H9 (cell line): Measurements from ENCODE around the gene PRSS22. TPM values are rescaled to one million over a fixed set of nuclear protein-coding genes. Genes with fewer than 3 reads are reported as not detected.

Experiments
- DNase-seq: peaks from one replicate; pipeline ENCODE4 v3.0.0-alpha.2; 2017
- H2AFZ ChIP-seq: one replicate; pipeline ENCODE4 v1.6.1; 2013; ENCODE audit warnings: mild to moderate bottlenecking, low read length, control low read depth, moderate library complexity
- H2AK5ac ChIP-seq: 2 replicates; pipeline ENCODE4 v1.6.1; 2013; ENCODE audit warnings: low read length, control low read depth, mixed read lengths; ENCODE audit not compliant: insufficient read length
- H2BK120ac ChIP-seq: one replicate; pipeline ENCODE4 v1.6.1; 2013; ENCODE audit warnings: low read depth, mild to moderate bottlenecking, low read length, control low read depth, inconsistent platforms; ENCODE audit not compliant: poor library complexity, severe bottlenecking
- H2BK12ac ChIP-seq: 2 replicates; pipeline ENCODE4 v1.6.1; 2013; ENCODE audit warnings: low read length, control low read depth, mixed read lengths, low read depth; ENCODE audit not compliant: insufficient read length
- H2BK15ac ChIP-seq: 2 replicates; pipeline ENCODE4 v1.6.1; 2013; ENCODE audit warnings: low read depth, low read length, control low read depth
- H2BK20ac ChIP-seq: one replicate; pipeline ENCODE4 v1.6.1; 2013; ENCODE audit warnings: low read depth, mild to moderate bottlenecking, low read length, control low read depth, inconsistent platforms; ENCODE audit not compliant: poor library complexity, severe bottlenecking
- H2BK5ac ChIP-seq: 2 replicates; pipeline ENCODE4 v1.6.1; 2013; ENCODE audit warnings: low read length, control low read depth, mixed read lengths; ENCODE audit not compliant: insufficient read length
- H3K14ac ChIP-seq: 2 replicates; pipeline ENCODE4 v1.6.1; 2013; ENCODE audit warnings: low read length, control low read depth; ENCODE audit not compliant: insufficient read depth
- H3K18ac ChIP-seq: 2 replicates; pipeline ENCODE4 v1.6.1; 2013; ENCODE audit warnings: low read depth, mild to moderate bottlenecking, mixed read lengths, low read length, control low read depth; ENCODE audit not compliant: insufficient read length
- H3K23ac ChIP-seq: 2 replicates; pipeline ENCODE4 v1.6.1; 2013; ENCODE audit warnings: low read length, control low read depth, mixed read lengths, low read depth; ENCODE audit not compliant: insufficient read length
- H3K23me2 ChIP-seq: 2 replicates; pipeline ENCODE4 v1.6.1; 2013; ENCODE audit warnings: low read depth, mild to moderate bottlenecking, mixed read lengths, low read length, control low read depth; ENCODE audit not compliant: insufficient read length, poor library complexity, severe bottlenecking
- H3K27ac ChIP-seq: 2 replicates; pipeline ENCODE4 v1.5.1; 2013; ENCODE audit warnings: low read length, control low read depth, mixed read lengths, low read depth; ENCODE audit not compliant: insufficient read length
- H3K27me3 ChIP-seq: 2 replicates; pipeline ENCODE4 v1.6.1; 2013; ENCODE audit warnings: low read length, control low read depth, inconsistent platforms; ENCODE audit not compliant: insufficient read depth
- H3K4ac ChIP-seq: 2 replicates; pipeline ENCODE4 v1.6.1; 2013; ENCODE audit warnings: low read depth, mild to moderate bottlenecking, control low read depth, inconsistent platforms, low read length, moderate library complexity
- H3K4me1 ChIP-seq: 2 replicates; pipeline ENCODE4 v1.6.1; 2013; ENCODE audit warnings: low read length, control low read depth, inconsistent platforms; ENCODE audit not compliant: insufficient read depth
- H3K4me2 ChIP-seq: 2 replicates; pipeline ENCODE4 v1.6.1; 2013; ENCODE audit warnings: low read length, control low read depth, mixed read lengths; ENCODE audit not compliant: insufficient read length, insufficient read depth
- H3K56ac ChIP-seq: 2 replicates; pipeline ENCODE4 v1.6.1; 2013; ENCODE audit warnings: low read depth, mild to moderate bottlenecking, mixed read lengths, low read length, control low read depth; ENCODE audit not compliant: insufficient read length
- H3K79me1 ChIP-seq: 2 replicates; pipeline ENCODE4 v1.6.1; 2013; ENCODE audit warnings: low read depth, mild to moderate bottlenecking, moderate library complexity, low read length, control low read depth, inconsistent platforms; ENCODE audit not compliant: insufficient read depth, poor library complexity, severe bottlenecking
- H3K79me2 ChIP-seq: 2 replicates; pipeline ENCODE4 v1.6.1; 2013; ENCODE audit warnings: low read length, control low read depth, inconsistent platforms; ENCODE audit not compliant: insufficient read depth
- H3K9ac ChIP-seq: 2 replicates; pipeline ENCODE4 v1.6.1; 2013; ENCODE audit warnings: low read length, control low read depth, mixed read lengths; ENCODE audit not compliant: insufficient read length; ENCODE audit errors: extremely low read depth
- H3K9me3 ChIP-seq: one replicate; pipeline ENCODE4 v1.6.1; 2013; ENCODE audit warnings: low read depth, low read length, inconsistent platforms; ENCODE audit not compliant: control insufficient read depth
- H3T11ph ChIP-seq: one replicate; pipeline ENCODE4 v1.6.1; 2013; ENCODE audit warnings: mild to moderate bottlenecking, low read length, control low read depth, inconsistent platforms
- H4K20me1 ChIP-seq: one replicate; pipeline ENCODE4 v1.6.1; 2013; ENCODE audit not compliant: control insufficient read depth, insufficient read length, insufficient read depth
- H4K5ac ChIP-seq: 2 replicates; pipeline ENCODE4 v1.6.1; 2013; ENCODE audit warnings: low read depth, mild to moderate bottlenecking, mixed read lengths, low read length, control low read depth; ENCODE audit not compliant: insufficient read length
- H4K8ac ChIP-seq: replicated peaks from 2 replicates; pipeline ENCODE4 v1.6.1; 2013; ENCODE audit warnings: low read length, control low read depth, mixed read lengths, low read depth; ENCODE audit not compliant: insufficient read length
- H4K91ac ChIP-seq: 2 replicates; pipeline ENCODE4 v1.6.1; 2013; ENCODE audit warnings: low read depth, mild to moderate bottlenecking, moderate library complexity, mixed read lengths, low read length, control low read depth; ENCODE audit not compliant: insufficient read length
- H3K27ac Mint-ChIP-seq, 3 experiments: 2 replicates in 2 of 3; 3 replicates in 1 of 3; pipeline ENCODE4 v1.8.0; 2020 to 2021; ENCODE audit warnings: mixed read lengths in 3 of 3, mild to moderate bottlenecking in 1 of 3, moderate library complexity in 1 of 3
- H3K27me3 Mint-ChIP-seq: 2 replicates; pipeline ENCODE4 v1.8.0; 2021; ENCODE audit warnings: low read depth, mild to moderate bottlenecking, moderate library complexity, mixed read lengths
- H3K36me3 Mint-ChIP-seq, 3 experiments: 2 replicates in 2 of 3; 3 replicates in 1 of 3; pipeline ENCODE4 v1.8.0; 2020 to 2021; ENCODE audit warnings: low read depth in 3 of 3, mixed read lengths in 3 of 3; ENCODE audit not compliant: insufficient read depth in 1 of 3
- H3K4me1 Mint-ChIP-seq, 2 experiments: 2 replicates each; pipeline ENCODE4 v1.8.0; 2020; ENCODE audit warnings: mixed read lengths in 2 of 2
- H3K4me3 Mint-ChIP-seq, 2 experiments: 2 replicates in 1 of 2; 3 replicates in 1 of 2; pipeline ENCODE4 v1.8.0; 2020 to 2021; ENCODE audit warnings: mild to moderate bottlenecking in 2 of 2, mixed read lengths in 2 of 2, moderate library complexity in 1 of 2
- H3K9me3 Mint-ChIP-seq, 2 experiments: 2 replicates in 1 of 2; 3 replicates in 1 of 2; pipeline ENCODE4 v1.8.0; 2020; ENCODE audit warnings: mild to moderate bottlenecking in 2 of 2, mixed read lengths in 2 of 2, moderate library complexity in 1 of 2
- WGBS: extraction: QIAGEN DNeasy Blood & Tissue Kit; methylation state at CpG from one replicate; pipeline ENCODE4 v1.1.7; 2013; ENCODE audit warnings: missing lambda C conversion rate, low lambda C conversion rate, mixed read lengths; ENCODE audit not compliant: insufficient read length; ENCODE audit errors: extremely low coverage; 5-methylcytosine and 5-hydroxymethylcytosine counted together
- total RNA-seq: library from RNA; stranded (reverse); gene quantifications from 2 replicates; pipeline ENCODE4 v1.2.1, GENCODE V29; 2021
- TF ChIP-seq, protein P1 (sequence below): fragments of 200-600 bp; sonication (generic); conservative IDR thresholded peaks from 3 replicates; pipeline ENCODE4 v1.8.0; 2021; ENCODE audit warnings: antibody characterized with exemption, mild to moderate bottlenecking

The PRSS22 gene
- total RNA-seq, 1 experiment from 2014 or later, result 1.9 TPM

DNA sequence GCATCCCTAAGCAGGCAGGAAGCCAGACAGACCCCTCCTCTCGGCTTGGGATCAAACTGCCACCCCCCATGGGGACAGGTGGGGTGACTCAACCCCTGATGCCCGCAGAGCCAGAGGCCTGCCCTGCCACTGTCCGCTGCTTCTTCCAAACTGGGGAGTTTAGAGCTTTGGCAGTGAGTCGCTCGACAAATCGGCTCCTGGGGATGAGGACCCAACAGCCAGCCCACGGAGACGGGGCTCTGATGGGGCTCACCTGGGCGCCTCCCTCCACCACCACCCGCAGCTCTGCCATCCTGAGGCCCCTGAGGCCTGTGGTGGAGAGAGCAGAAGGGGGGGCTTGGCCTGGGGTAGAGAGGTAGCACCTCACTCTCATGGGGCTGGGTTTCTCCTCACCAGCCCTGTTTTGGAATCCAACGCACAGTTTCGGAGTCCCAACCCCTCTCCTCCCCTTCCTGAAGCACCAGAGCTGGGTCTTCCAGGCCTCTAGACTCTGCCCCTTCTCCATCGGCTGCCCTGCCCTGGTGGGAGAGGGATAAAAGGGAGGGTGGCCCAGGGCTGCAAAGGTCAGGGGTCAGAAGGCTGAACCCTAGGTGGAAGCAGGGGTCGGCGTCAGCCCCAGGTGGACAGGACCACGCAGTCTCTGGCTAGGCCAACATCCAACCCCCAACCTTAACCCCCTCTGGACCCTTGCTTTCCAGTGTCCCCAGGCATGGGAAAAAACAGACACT, 5.8 kb downstream of the PRSS22 start:
- DNase-seq, result no peak
- H3T11ph ChIP-seq, result no peak overlapping the region
- H3K79me2 ChIP-seq, result no peaks in the 10 kb centered on the region
- H4K91ac ChIP-seq, result no peak overlapping the region
- no peak overlapping the region for H2AK5ac ChIP-seq
- no peak overlapping the region for H3K23ac ChIP-seq
- no peaks in the 10 kb centered on the region for H3K9me3 ChIP-seq
- no peak overlapping the region for H3K18ac ChIP-seq
- H2BK20ac ChIP-seq, result no peak overlapping the region
- Mint-ChIP-seq H3K27me3 (peaks cover 16% of the 10 kb centered on the region), H3K4me3 (no peak overlapping the region), H3K9me3 (peaks cover 15% of the 10 kb centered on the region in 2 experiments), H3K36me3 (peaks cover 0 to 11% (median 10%) of the 10 kb centered on the region in 3 experiments; a peak in 6 of 7 replicates), H3K4me1 (no peaks in the 10 kb centered on the region), H3K27ac (no peak overlapping the region)
- no peak overlapping the region for H3K27ac ChIP-seq
- H3K27me3 ChIP-seq, result no peaks in the 10 kb centered on the region
- H3K23me2 ChIP-seq, result no peaks in the 10 kb centered on the region
- H3K9ac ChIP-seq, result no peak overlapping the region
- no peak overlapping the region; the same call in 1 of the 2 replicates for H3K14ac ChIP-seq
- no peak overlapping the region for H2BK15ac ChIP-seq
- H3K79me1 ChIP-seq, result no peaks in the 10 kb centered on the region
- no peak overlapping the region for H2BK12ac ChIP-seq
- H3K4ac ChIP-seq, result no peak overlapping the region
- H3K4me2 ChIP-seq, result no peak overlapping the region
- H4K5ac ChIP-seq, result no peak overlapping the region
- no CpG with 5 or more reads among the region's 16 CpGs for WGBS
- no peaks in the 10 kb centered on the region; the same call in 1 of the 2 replicates for H3K4me1 ChIP-seq
- H4K20me1 ChIP-seq, result no peaks in the 10 kb centered on the region
- H3K56ac ChIP-seq, result no peak overlapping the region
- H4K8ac ChIP-seq, result no peak overlapping the region
- no peak overlapping the region for H2BK120ac ChIP-seq
- no peak overlapping the region for H2BK5ac ChIP-seq
- TF ChIP-seq, protein P1, sequence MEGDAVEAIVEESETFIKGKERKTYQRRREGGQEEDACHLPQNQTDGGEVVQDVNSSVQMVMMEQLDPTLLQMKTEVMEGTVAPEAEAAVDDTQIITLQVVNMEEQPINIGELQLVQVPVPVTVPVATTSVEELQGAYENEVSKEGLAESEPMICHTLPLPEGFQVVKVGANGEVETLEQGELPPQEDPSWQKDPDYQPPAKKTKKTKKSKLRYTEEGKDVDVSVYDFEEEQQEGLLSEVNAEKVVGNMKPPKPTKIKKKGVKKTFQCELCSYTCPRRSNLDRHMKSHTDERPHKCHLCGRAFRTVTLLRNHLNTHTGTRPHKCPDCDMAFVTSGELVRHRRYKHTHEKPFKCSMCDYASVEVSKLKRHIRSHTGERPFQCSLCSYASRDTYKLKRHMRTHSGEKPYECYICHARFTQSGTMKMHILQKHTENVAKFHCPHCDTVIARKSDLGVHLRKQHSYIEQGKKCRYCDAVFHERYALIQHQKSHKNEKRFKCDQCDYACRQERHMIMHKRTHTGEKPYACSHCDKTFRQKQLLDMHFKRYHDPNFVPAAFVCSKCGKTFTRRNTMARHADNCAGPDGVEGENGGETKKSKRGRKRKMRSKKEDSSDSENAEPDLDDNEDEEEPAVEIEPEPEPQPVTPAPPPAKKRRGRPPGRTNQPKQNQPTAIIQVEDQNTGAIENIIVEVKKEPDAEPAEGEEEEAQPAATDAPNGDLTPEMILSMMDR, result no peak
- H2AFZ ChIP-seq, result no peak overlapping the region
